K562 (cell line): ENCODE results near the gene GPR21. TPM values are rescaled to one million over a fixed set of nuclear protein-coding genes. Genes with fewer than 3 reads are reported as not detected.

Experiments used
- ATAC-seq: fragments of 200-7000 bp; cut with Tn5 transposase; 3 replicates; pipeline ENCODE4 v1.9.1; 2020; ENCODE audit warnings: moderate library complexity
- BruUV-seq: library from RNA; stranded (reverse); fragments of 400-500 nt; replicated peaks from 2 replicates; lab custom pipeline; 2021; lab: Mats Ljungman, UMichigan
- CTCF ChIA-PET: fragments of 300-600 bp; formaldehyde crosslinking; extraction: SDS; loops from one replicate; lab custom pipeline; 2021; ENCODE audit warnings: low intra/inter-chr PET ratio; lab: Yijun Ruan, JAX
- POLR2A ChIA-PET: fragments of 300-600, 350-650 bp; sonication (Branson Sonifier 250); formaldehyde crosslinking; extraction: SDS; loops from one replicate; lab custom pipeline; 2021; ENCODE audit warnings: antibody characterized with exemption, inconsistent platforms; lab: Yijun Ruan, JAX
- DNase-seq, 4 experiments: peaks; one replicate each; pipeline versions ENCODE4 v3.0.0 to v3.0.0-alpha.2; 2011 to 2018; ENCODE audit warnings: low spot score in 3 of 4, mixed read lengths in 3 of 4; ENCODE audit errors: extremely low read depth in 1 of 4
- FAIRE-seq: peaks from 2 replicates; lab custom pipeline; 2011; peaks lifted over from hg19 to GRCh38; lab: Jason Lieb, UNC
- H2AFZ ChIP-seq: 2 replicates; pipeline ENCODE4 v1.6.0; 2011; ENCODE audit warnings: low read depth, low read length, control low read depth, inconsistent platforms
- H3K27ac ChIP-seq: fragments of 200-600 bp; 3 replicates; pipeline ENCODE4 v1.8.0; 2011; ENCODE audit warnings: low read depth, mild to moderate bottlenecking, control low read depth, inconsistent platforms, low read length, moderate library complexity, mixed read lengths; ENCODE audit errors: extremely low read depth
- H3K27me3 ChIP-seq, 2 experiments: fragments of 300-600 bp in 1 of 2; 2 replicates in 1 of 2; 3 replicates in 1 of 2; pipeline versions ENCODE4 v1.6.0 to v1.8.0; 2011; ENCODE audit warnings: inconsistent platforms in 2 of 2, low read length in 2 of 2, mild to moderate bottlenecking in 1 of 2, mixed read lengths in 1 of 2, moderate library complexity in 1 of 2; ENCODE audit not compliant: control insufficient read depth in 2 of 2, insufficient read depth in 2 of 2
- H3K36me3 ChIP-seq: fragments of 300-600 bp; 3 replicates; pipeline ENCODE4 v1.8.0; 2011; ENCODE audit warnings: mild to moderate bottlenecking, low read length, inconsistent platforms; ENCODE audit not compliant: control insufficient read depth, insufficient read depth
- H3K4me1 ChIP-seq, 2 experiments: fragments of 200-600 bp in 1 of 2; replicated peaks in 1 of 2; 2 replicates in 1 of 2; 3 replicates in 1 of 2; pipeline versions ENCODE4 v1.5.1 to v1.8.0; 2011; ENCODE audit warnings: inconsistent platforms in 2 of 2, low read length in 2 of 2, mild to moderate bottlenecking in 1 of 2, mixed read lengths in 1 of 2, moderate library complexity in 1 of 2; ENCODE audit not compliant: control insufficient read depth in 2 of 2, insufficient read depth in 2 of 2
- H3K4me2 ChIP-seq: 2 replicates; pipeline ENCODE4 v1.6.1; 2011; ENCODE audit warnings: low read length, control low read depth, inconsistent platforms, mixed read lengths; ENCODE audit not compliant: insufficient read depth
- H3K4me3 ChIP-seq: fragments of 200-600 bp; sonication (generic), shearing (Covaris generic); 2 replicates; pipeline ENCODE4 v1.5.1; 2016; ENCODE audit warnings: control low read depth, inconsistent platforms
- H3K79me2 ChIP-seq: fragments of 200-600 bp; 3 replicates; pipeline ENCODE4 v1.8.0; 2011; ENCODE audit warnings: low read length, inconsistent platforms; ENCODE audit not compliant: control insufficient read depth, insufficient read depth
- H3K9ac ChIP-seq, 2 experiments: 2 replicates each; pipeline versions ENCODE4 v1.6.0 to v1.6.1; 2011; ENCODE audit warnings: low read depth in 2 of 2, low read length in 2 of 2, control low read depth in 1 of 2, inconsistent platforms in 1 of 2, mild to moderate bottlenecking in 1 of 2, mixed read lengths in 1 of 2; ENCODE audit not compliant: insufficient read depth in 1 of 2
- H3K9me1 ChIP-seq: one replicate; pipeline ENCODE4 v1.6.0; 2011; ENCODE audit warnings: inconsistent platforms, mild to moderate bottlenecking, low read length, moderate library complexity; ENCODE audit not compliant: control insufficient read depth, insufficient read depth
- H3K9me3 ChIP-seq: replicated peaks from 2 replicates; pipeline ENCODE4 v1.5.1; 2011; ENCODE audit warnings: low read depth, low read length, inconsistent platforms; ENCODE audit not compliant: control insufficient read depth, insufficient read depth
- H4K20me1 ChIP-seq: replicated peaks from 2 replicates; pipeline ENCODE4 v1.6.1; 2011; ENCODE audit warnings: low read length, inconsistent platforms, mixed read lengths; ENCODE audit not compliant: control insufficient read depth, insufficient read depth
- EP300 ChIP-seq: IDR thresholded peaks from 2 replicates; pipeline ENCODE4 v1.6.1; 2012; ENCODE audit warnings: low read length, improper control_type of control experiment
- WGBS: fragments of 100-300 bp; shearing (Covaris generic); methylation state at CpG from one replicate; pipeline ENCODE4 v1.1.6; 2016; ENCODE audit warnings: low coverage, mixed read lengths; ENCODE audit not compliant: insufficient coverage; ENCODE audit errors: missing lambda C conversion rate; 5-methylcytosine and 5-hydroxymethylcytosine counted together
- in situ Hi-C: fragments of 300-500 bp; cut with MboI; formaldehyde crosslinking; loops from 4 replicates; pipeline ENCODE4 v1.15.0; 2018; ENCODE audit warnings: inconsistent platforms, mixed read lengths
- intact Hi-C: fragments of 100-400 bp; cut with micrococcal nuclease; formaldehyde crosslinking; loops from 2 replicates; pipeline ENCODE4 v1.14.2; 2022
- polyA plus RNA-seq, 8 experiments: library from polyadenylated mRNA; depleted of rRNA in 4 of 8; stranded (reverse) in 5 of 8; unstranded in 3 of 8; fragments of >200 nt; fragmentation: Nextera tagmentation in 2 of 8; fragmentation: Illumina TruSeq in 1 of 8; extraction: Ambion mirVana in 2 of 8; extraction: Trizol in 1 of 8; gene quantifications; 2 replicates each; pipeline versions ENCODE4 v1.2.1 to v1.2.3, GENCODE V29; 2011 to 2014; ENCODE audit warnings: inconsistent platforms in 1 of 8, missing spikeins in 1 of 8
- total RNA-seq, 7 experiments: library from RNA; depleted of rRNA in 6 of 7; stranded (reverse); fragments of >200 nt in 6 of 7; fragmentation: Illumina TruSeq in 2 of 7; extraction: Trizol in 2 of 7; gene quantifications; 2 replicates each; pipeline versions ENCODE4 v1.2.1 to v1.2.3, GENCODE V29; 2011 to 2021; ENCODE audit warnings: low replicate concordance in 1 of 7
- TF ChIP-seq, protein P1 (sequence below), 2 experiments: IDR thresholded peaks in 1 of 2; conservative IDR thresholded peaks in 1 of 2; 2 replicates each; pipeline ENCODE4 v1.6.1; 2016; ENCODE audit warnings: low read depth in 2 of 2, mild to moderate bottlenecking in 1 of 2, missing compliant biosample characterization in 1 of 2, missing genetic modification characterization in 1 of 2, moderate library complexity in 1 of 2

Gene GPR21
- total and polyA plus RNA-seq, 9 of the 15 experiments (the other 6 are each of a cell fraction or from before 2014, with no cell fraction given), result 0.16 to 0.83 (median 0.36) TPM; not detected in 6

DNA sequence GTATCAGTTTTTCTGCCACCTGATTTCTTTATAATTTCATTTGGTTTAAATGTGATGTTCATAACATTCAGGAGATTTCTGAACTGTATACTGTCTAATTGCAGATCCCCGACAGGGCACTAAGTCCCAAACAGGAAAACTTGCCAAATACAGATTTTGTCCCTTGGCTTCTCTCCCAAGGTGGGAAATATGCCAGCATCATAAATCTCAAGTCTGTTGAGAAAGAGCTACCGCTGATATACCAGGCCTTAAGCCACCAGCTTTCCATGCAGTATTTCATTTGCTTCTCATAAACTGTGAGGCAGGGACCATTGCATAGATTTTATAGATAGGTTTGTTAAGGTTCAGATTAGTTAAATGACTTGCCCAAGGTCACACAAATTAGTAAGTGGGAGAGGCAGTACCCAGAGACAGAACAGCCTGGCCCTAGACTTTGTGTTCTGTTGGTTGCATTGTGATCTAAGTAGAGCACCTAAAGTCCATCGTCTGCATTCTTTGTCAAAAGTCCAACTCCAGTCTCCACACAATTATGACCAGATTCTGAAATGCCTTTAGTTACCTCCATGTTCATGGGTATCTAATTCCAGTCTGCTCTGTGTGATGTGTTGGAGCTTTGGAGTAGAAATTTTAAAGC lies 16.2 kb downstream of the GPR21 start:
- intact Hi-C loops, result no loop called here
- no peak for FAIRE-seq

More for the DNA sequence above, 16.2 kb downstream of the GPR21 start:
- H3K4me2 ChIP-seq, result no peak overlapping the region
- no peaks in the 10 kb centered on the region for H3K27me3 ChIP-seq
- BruUV-seq, result no TSS peak
- CTCF ChIA-PET, result no interaction called here
- no peak for DNase-seq
- no peak overlapping the region for H3K27ac ChIP-seq
- no peak for ATAC-seq
- POLR2A ChIA-PET, result interaction anchor here (1.0 to 2.1 kb wide), 3 partner anchors 10 to 47 kb away, joined by 3 to 7 read pairs (median 4); no protein-coding TSS in a partner anchor
- H3K9me1 ChIP-seq, result no peaks in the 10 kb centered on the region
- in situ Hi-C loops, result no loop called here
- no peaks in the 10 kb centered on the region for H3K36me3 ChIP-seq
- no peaks in the 10 kb centered on the region for H3K79me2 ChIP-seq
- H3K9me3 ChIP-seq, result no peaks in the 10 kb centered on the region
- no peak for TF ChIP-seq EP300
- TF ChIP-seq, protein P1, sequence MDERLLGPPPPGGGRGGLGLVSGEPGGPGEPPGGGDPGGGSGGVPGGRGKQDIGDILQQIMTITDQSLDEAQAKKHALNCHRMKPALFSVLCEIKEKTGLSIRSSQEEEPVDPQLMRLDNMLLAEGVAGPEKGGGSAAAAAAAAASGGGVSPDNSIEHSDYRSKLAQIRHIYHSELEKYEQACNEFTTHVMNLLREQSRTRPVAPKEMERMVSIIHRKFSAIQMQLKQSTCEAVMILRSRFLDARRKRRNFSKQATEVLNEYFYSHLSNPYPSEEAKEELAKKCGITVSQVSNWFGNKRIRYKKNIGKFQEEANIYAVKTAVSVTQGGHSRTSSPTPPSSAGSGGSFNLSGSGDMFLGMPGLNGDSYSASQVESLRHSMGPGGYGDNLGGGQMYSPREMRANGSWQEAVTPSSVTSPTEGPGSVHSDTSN (CRISPR knock-in tag; IDR thresholded peaks at IDR 0.05; ENCODE audit: low read depth), result no peak
- TF ChIP-seq, protein P1 (tag; conservative IDR thresholded peaks at IDR 0.05; ENCODE audit: low read depth), result peak; percentile 57; the same call in 1 of the 2 replicates
- H3K4me1 ChIP-seq, result no peaks in the 10 kb centered on the region
- WGBS, result 60% methylated on average over 3 of the region's 3 CpGs
- H3K4me3 ChIP-seq, result no peak overlapping the region
- H2AFZ ChIP-seq, result no peak overlapping the region
- H3K9ac ChIP-seq, result no peak overlapping the region
- no peaks in the 10 kb centered on the region for H4K20me1 ChIP-seq
